Uterus (tissue), 4 donors: Measurements from ENCODE around the gene GPR108. TPM values are rescaled to one million over a fixed set of nuclear protein-coding genes. Genes with fewer than 3 reads are reported as not detected.

ENCODE experiments used
- DNase-seq, 2 donors: peaks; one replicate each; pipeline ENCODE4 v3.0.0-alpha.2; 2019 to 2020
- H3K27ac ChIP-seq, 2 donors: fragments of 200-600 bp; sonication (generic); 1 replicate in 1 of 2; 2 replicates in 1 of 2; pipeline ENCODE4 v1.5.1; 2016 to 2018
- H3K27me3 ChIP-seq, 2 donors: fragments of 200-600 bp; sonication (generic); one replicate each; pipeline ENCODE4 v1.5.1; 2018 to 2019; ENCODE audit warnings: control low read depth in 1 of 2
- H3K36me3 ChIP-seq, 2 donors: fragments of 200-600 bp; sonication (generic); one replicate each; pipeline ENCODE4 v1.5.1; 2019; ENCODE audit warnings: control low read depth in 1 of 2
- H3K4me1 ChIP-seq, 2 donors: fragments of 200-600 bp; sonication (generic); one replicate each; pipeline ENCODE4 v1.5.1; 2018 to 2019; ENCODE audit warnings: control low read depth in 1 of 2
- H3K4me3 ChIP-seq, 2 donors: fragments of 200-600 bp; sonication (generic); 1 replicate in 1 of 2; 2 replicates in 1 of 2; pipeline ENCODE4 v1.5.1; 2018 to 2019; ENCODE audit warnings: mild to moderate bottlenecking in 1 of 2
- H3K9me3 ChIP-seq, 2 donors: fragments of 200-600 bp; sonication (generic); one replicate each; pipeline ENCODE4 v1.5.1; 2019; ENCODE audit warnings: control low read depth in 1 of 2
- CTCF ChIP-seq, 4 experiments: fragments of 200-600 bp in 2 of 4; fragments of 450-650 bp in 2 of 4; sonication (generic) in 2 of 4; IDR thresholded peaks; one replicate each; pipeline ENCODE4 v1.5.1; 2016 to 2019; ENCODE audit warnings: antibody characterized with exemption in 4 of 4, mild to moderate bottlenecking in 2 of 4, moderate library complexity in 1 of 4
- POLR2A ChIP-seq, 2 donors: fragments of 450-650 bp; IDR thresholded peaks; one replicate each; pipeline ENCODE4 v1.6.1; 2016; ENCODE audit warnings: antibody characterized with exemption in 2 of 2, mild to moderate bottlenecking in 1 of 2, moderate library complexity in 1 of 2
- intact Hi-C: fragments of 100-400 bp; cut with DNase I; formaldehyde crosslinking; loops from one replicate; pipeline ENCODE4 v1.15.1; 2023; ENCODE audit warnings: low total_unique reads
- microRNA-seq: library from miRNA; unstranded; fragments of <30 nt; microRNA quantifications from one replicate; pipeline ENCODE4, GENCODE V29; 2016; ENCODE audit warnings: borderline microRNAs expressed, borderline replicate concordance
- total RNA-seq, 4 donors: library from RNA; depleted of rRNA in 3 of 4; stranded (reverse); fragments of >200 nt in 3 of 4; gene quantifications; one replicate each; pipeline versions ENCODE4 v1.1.0 to v1.2.4, GENCODE V29; 2014 to 2023
- donor health status: DM: yes; HTN: yes; CAD: no.

GPR108 gene
- total RNA-seq, 4 donors from 2014 or later: 38.6 to 147 (median 111) TPM

GRCh38 chr19:6682607-6683128 lies 54.7 kb downstream of the GPR108 start:
- no peaks in the 10 kb centered on the region for H3K4me1 ChIP-seq
- H3K4me3 ChIP-seq: no peak overlapping the region
- no peaks in the 10 kb centered on the region for H3K36me3 ChIP-seq
- no peaks in the 10 kb centered on the region for H3K9me3 ChIP-seq
- no peak for TF ChIP-seq POLR2A (IDR thresholded peaks at IDR 0.05)
- TF ChIP-seq CTCF (IDR thresholded peaks at IDR 0.05): no peak
- no peak overlapping the region for H3K27ac ChIP-seq
- no peaks in the 10 kb centered on the region for H3K27me3 ChIP-seq
- intact Hi-C loops: no loop called here
- no peak for DNase-seq

- Histone ChIP-seq H3K4me3 (no peak overlapping the region), H3K27ac (no peak overlapping the region), H3K4me1 (no peaks in the 10 kb centered on the region), H3K36me3 (no peaks in the 10 kb centered on the region), H3K9me3 (no peaks in the 10 kb centered on the region), H3K27me3 (no peaks in the 10 kb centered on the region)
- TF ChIP-seq POLR2A (IDR thresholded peaks at IDR 0.05) (no peak), CTCF (IDR thresholded peaks at IDR 0.05) (no peak)
- intact Hi-C loops: no loop called here
- no peak for DNase-seq
Observed at GRCh38 chr19:6680141-6680540, 57.2 kb downstream of the GPR108 start.

Small RNAs within 50 kb of the gene (microRNA-seq; reads per million reads assigned to microRNA genes)
- gene MIR6791: not detected

Other genes with a start within 250 kb of the GPR108 start
- 1 to 10 TPM in 2 of 4 donors, not detected in 2; 2.3 to 4.4 TPM for gene TUBB4A, start 235.3 kb downstream of the GPR108 start, total RNA-seq
- gene TNFSF9, start 206.6 kb downstream of the GPR108 start, total RNA-seq: under 1 TPM in 1 of 4 donors, not detected in 3; 0.28 TPM
- 1 to 10 TPM in 1 of 4 donors, not detected in 3; 1.2 TPM for gene CD70, start 146.4 kb downstream of the GPR108 start, total RNA-seq
- gene TNFSF14, start 67.4 kb downstream of the GPR108 start, total RNA-seq: 1 to 10 TPM in 1 of 4 donors, under 1 TPM in 2, not detected in 1; 0.28 to 3.1 (median 0.59) TPM
- gene C3, start 16.9 kb downstream of the GPR108 start, total RNA-seq: 1,000 to 10,000 TPM in 1 of 4 donors, 100 to 1,000 TPM in 2, 10 to 100 TPM in 1; 45.4 to 1,093 (median 422) TPM
- gene TRIP10, start 2.1 kb upstream of the GPR108 start, total RNA-seq: 100 to 1,000 TPM in 1 of 4 donors, 10 to 100 TPM in 3; 36.0 to 144 (median 48.2) TPM
- gene SH2D3A, start 29.9 kb upstream of the GPR108 start, total RNA-seq: 1 to 10 TPM in 2 of 4 donors, not detected in 2; 1.0 to 5.4 TPM
- 1 to 10 TPM in 3 of 4 donors, under 1 TPM in 1; 0.29 to 7.9 (median 4.6) TPM for gene VAV1, start 35.1 kb upstream of the GPR108 start, total RNA-seq
- 1 to 10 TPM in 1 of 4 donors, under 1 TPM in 1, not detected in 2; 0.21 to 1.0 TPM for gene ADGRE1, start 150.0 kb upstream of the GPR108 start, total RNA-seq